PC-9 (cell line): ENCODE data around the gene DRC1.

Experiments used
- EZH2 ChIP-seq: fragments of 200-600 bp; sonication (generic); IDR thresholded peaks from 2 replicates; pipeline ENCODE4 v1.8.0; 2017; ENCODE audit warnings: antibody characterized with exemption, low read depth
- TF ChIP-seq, protein P1 (sequence below): fragments of 200-600 bp; sonication (generic); conservative IDR thresholded peaks from 2 replicates; pipeline ENCODE4 v1.6.1; 2017; ENCODE audit warnings: mixed run types, antibody characterized with exemption, mild to moderate bottlenecking, moderate library complexity

DNA sequence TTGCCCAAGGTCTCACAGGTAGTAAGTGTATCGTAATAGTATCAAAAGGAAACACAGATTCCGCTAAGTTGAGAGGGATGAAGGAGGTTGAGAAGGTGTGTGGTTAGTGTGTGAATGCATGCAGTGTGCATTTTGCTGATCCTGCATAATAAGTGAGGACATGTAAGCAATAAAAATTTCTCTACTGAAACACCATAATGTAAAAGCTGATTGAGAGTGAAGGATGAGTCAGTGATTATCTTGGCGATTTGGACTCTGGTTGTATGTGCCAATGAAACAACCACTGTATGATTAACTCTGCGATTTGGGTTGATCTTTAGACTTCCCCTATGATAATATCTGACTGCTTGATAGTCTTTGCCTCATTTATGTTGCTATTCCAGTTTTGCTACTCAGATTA is 38.4 kb upstream of the DRC1 start:
- no peak for TF ChIP-seq EZH2
- TF ChIP-seq, protein P1, sequence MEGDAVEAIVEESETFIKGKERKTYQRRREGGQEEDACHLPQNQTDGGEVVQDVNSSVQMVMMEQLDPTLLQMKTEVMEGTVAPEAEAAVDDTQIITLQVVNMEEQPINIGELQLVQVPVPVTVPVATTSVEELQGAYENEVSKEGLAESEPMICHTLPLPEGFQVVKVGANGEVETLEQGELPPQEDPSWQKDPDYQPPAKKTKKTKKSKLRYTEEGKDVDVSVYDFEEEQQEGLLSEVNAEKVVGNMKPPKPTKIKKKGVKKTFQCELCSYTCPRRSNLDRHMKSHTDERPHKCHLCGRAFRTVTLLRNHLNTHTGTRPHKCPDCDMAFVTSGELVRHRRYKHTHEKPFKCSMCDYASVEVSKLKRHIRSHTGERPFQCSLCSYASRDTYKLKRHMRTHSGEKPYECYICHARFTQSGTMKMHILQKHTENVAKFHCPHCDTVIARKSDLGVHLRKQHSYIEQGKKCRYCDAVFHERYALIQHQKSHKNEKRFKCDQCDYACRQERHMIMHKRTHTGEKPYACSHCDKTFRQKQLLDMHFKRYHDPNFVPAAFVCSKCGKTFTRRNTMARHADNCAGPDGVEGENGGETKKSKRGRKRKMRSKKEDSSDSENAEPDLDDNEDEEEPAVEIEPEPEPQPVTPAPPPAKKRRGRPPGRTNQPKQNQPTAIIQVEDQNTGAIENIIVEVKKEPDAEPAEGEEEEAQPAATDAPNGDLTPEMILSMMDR, result no peak
